Dermis microvascular lymphatic vessel endothelial cell (primary cell): ENCODE data around the gene NPTN. TPM values are rescaled to one million over a fixed set of nuclear protein-coding genes. Genes with fewer than 3 reads are reported as not detected.

Experiments
- DNase-seq, 2 donors: peaks; one replicate each; pipeline versions ENCODE4 v3.0.0 to v3.0.0-alpha.2; 2010; ENCODE audit warnings: low read depth in 2 of 2
- total RNA-seq: library from RNA; depleted of rRNA; stranded (reverse); fragments of >200 nt; gene quantifications from 2 replicates; pipeline ENCODE4 v1.2.1, GENCODE V29; 2014

Gene NPTN
- total RNA-seq, 1 donor from 2014 or later = 77.2 TPM

DNA sequence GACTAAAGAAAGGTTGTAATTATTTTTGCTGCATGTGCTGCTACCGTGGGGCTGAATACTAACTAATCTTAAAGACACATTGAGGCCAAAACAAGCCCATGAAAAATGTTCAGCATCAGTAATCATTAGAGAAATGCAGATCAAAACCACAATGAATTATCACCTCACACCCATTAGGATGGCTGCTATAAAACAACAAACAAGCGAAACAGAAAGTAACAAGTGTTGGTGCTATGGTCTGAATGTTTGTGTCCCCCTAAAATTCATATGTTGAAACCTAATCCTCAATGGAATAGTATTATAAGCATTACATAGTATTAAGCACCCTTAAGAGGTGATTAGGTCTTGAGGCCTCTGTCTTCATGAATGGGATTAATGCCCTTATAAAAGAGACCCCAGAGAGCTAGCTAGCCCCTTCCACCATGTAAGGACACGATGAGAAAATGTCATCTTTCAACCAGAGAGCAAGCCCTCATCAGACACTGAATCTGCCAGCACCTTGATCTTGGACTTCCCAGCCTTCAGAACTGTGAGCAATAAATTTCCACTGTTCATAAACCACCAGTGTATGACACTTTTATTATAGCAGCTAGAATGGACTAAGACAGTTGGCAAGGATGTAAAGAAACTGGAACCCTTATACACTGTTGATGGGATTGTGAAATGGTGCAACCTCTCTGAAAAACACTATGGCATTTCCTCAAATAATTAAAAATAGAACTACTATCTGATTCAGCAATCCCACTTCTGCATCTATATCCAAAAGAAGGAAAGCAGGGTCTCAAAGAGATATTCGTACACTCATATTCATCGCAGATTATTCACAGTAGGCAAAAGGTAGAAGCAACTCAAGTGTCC lies 114.1 kb downstream of the NPTN start:
- DNase-seq = no peak

GRCh38 chr15:73518180-73518862 lies 114.9 kb downstream of the NPTN start:
- DNase-seq = no peak

DNA sequence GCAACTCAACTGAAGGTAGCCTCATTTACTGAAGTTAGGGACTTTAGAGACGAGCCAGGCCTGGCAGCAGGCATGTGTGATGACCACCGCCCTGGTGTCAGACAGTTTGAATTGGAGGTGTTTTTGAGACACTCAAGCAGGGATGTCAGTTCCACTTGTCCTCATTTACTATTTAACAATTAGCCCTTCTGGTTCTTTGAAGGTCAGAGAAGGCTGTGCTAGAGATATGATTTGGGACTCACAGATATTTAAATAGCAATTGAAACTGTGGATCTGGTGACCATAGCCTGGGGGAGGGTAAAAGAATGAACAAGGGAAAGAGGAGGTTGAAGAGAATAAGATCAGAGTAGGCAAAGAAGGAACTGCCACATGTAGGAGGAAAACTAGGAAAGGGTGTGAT lies 115.6 kb downstream of the NPTN start:
- DNase-seq = no peak

DNA sequence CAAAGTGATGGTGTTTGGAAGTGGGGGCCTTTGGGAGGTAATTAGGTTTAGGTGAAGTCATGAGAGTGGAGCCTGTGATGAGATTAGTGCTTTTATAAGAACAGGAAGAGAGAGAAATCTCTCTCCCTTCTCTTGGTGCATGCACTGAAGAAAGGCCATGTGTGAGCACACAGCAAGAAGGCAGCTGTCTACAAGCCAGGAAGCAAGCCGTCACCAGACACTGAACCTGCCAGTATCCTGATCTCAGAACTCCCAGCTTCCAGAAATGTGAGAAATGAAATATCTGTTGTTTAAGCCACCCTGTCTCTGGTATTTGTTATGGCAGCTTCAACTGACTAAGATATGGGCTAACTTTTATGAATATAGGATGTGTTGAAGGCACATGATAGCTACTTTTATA lies 117.7 kb downstream of the NPTN start:
- no peak for DNase-seq

Other genes with a start within 250 kb of the NPTN start
- not detected in 2 replicates for gene REC114, start 190.2 kb downstream of the NPTN start, total RNA-seq
- gene CD276, start 51.0 kb upstream of the NPTN start, total RNA-seq = 33.1 and 51.2 TPM in 2 replicates
- 0.13 and 0.51 TPM in 2 replicates for gene INSYN1, start 120.0 kb upstream of the NPTN start, total RNA-seq
- gene TBC1D21, start 240.2 kb upstream of the NPTN start, total RNA-seq = not detected in 2 replicates